NCI-H524 treated with DMSO at 0.1 percent for 48 hours (cell line): ENCODE data around the gene PRKCI.
"Not testable (repeated sequence)": the region's sequence is repeated elsewhere in the genome, so short reads cannot be mapped to it uniquely, and the experiment has no call there.

ENCODE experiments used
- DNase-seq: peaks from one replicate; lab custom pipeline; 2025; lab: John Stamatoyannopoulos, UW

Gene PRKCI

GRCh38 chr3:170225166-170225565 lies 2.9 kb downstream of the PRKCI start:
- DNase-seq: no peak

GRCh38 chr3:170226426-170226960 lies 4.3 kb downstream of the PRKCI start:
- DNase-seq: no peak

GRCh38 chr3:170228093-170228766 lies 6.0 kb downstream of the PRKCI start:
- DNase-seq: no peak

GRCh38 chr3:170232266-170232665 lies 10.0 kb downstream of the PRKCI start:
- no peak for DNase-seq

- DNase-seq: no peak
Measured at GRCh38 chr3:170233530-170233929, 11.3 kb downstream of the PRKCI start.

GRCh38 chr3:170240142-170240541 lies 17.9 kb downstream of the PRKCI start:
- no peak for DNase-seq

- no peak for DNase-seq
Measured at GRCh38 chr3:170240671-170241070, 18.4 kb downstream of the PRKCI start.

GRCh38 chr3:170244576-170244975 lies 22.4 kb downstream of the PRKCI start:
- DNase-seq: no peak

GRCh38 chr3:170247875-170248274 lies 25.7 kb downstream of the PRKCI start:
- no peak for DNase-seq

GRCh38 chr3:170256597-170256996 lies 34.4 kb downstream of the PRKCI start:
- no peak for DNase-seq

- DNase-seq: no peak
Measured at GRCh38 chr3:170257145-170257544, 34.9 kb downstream of the PRKCI start.

GRCh38 chr3:170258105-170258487 lies 35.9 kb downstream of the PRKCI start:
- DNase-seq: no peak

- DNase-seq: no peak
Measured at GRCh38 chr3:170259907-170260306, 37.7 kb downstream of the PRKCI start.

- no peak for DNase-seq
Measured at GRCh38 chr3:170267793-170268192, 45.6 kb downstream of the PRKCI start.

GRCh38 chr3:170269673-170270254 lies 47.5 kb downstream of the PRKCI start:
- not testable (repeated sequence) for DNase-seq

- no peak for DNase-seq
Measured at GRCh38 chr3:170270282-170270881, 48.2 kb downstream of the PRKCI start.

GRCh38 chr3:170274641-170275040 lies 52.4 kb downstream of the PRKCI start:
- no peak for DNase-seq

GRCh38 chr3:170275832-170276231 lies 53.6 kb downstream of the PRKCI start:
- no peak for DNase-seq

GRCh38 chr3:170277311-170277710 lies 55.1 kb downstream of the PRKCI start:
- not testable (repeated sequence) for DNase-seq

- no peak for DNase-seq
Measured at GRCh38 chr3:170277833-170278580, 55.8 kb downstream of the PRKCI start.

GRCh38 chr3:170278627-170279026 lies 56.4 kb downstream of the PRKCI start:
- DNase-seq: no peak

GRCh38 chr3:170290194-170290593 lies 68.0 kb downstream of the PRKCI start:
- no peak for DNase-seq

GRCh38 chr3:170295586-170295985 lies 73.4 kb downstream of the PRKCI start:
- no peak for DNase-seq
